SU-DHL-6 (cell line): ENCODE results near the gene RPS6KA3.

Experiments used
- H2AFZ ChIP-seq: fragments of 200-600 bp; sonication (generic); 2 replicates; pipeline ENCODE4 v1.6.1; 2014; ENCODE audit warnings: low read depth, mild to moderate bottlenecking, moderate library complexity, mixed read lengths, antibody characterized with exemption, low read length; ENCODE audit not compliant: severe bottlenecking
- H3F3A ChIP-seq: fragments of 200-600 bp; shearing (Covaris generic); 2 replicates; pipeline ENCODE4 v1.6.0; 2016; ENCODE audit warnings: antibody characterized with exemption, mild to moderate bottlenecking; ENCODE audit not compliant: insufficient read depth
- H3K27ac ChIP-seq: fragments of 200-600 bp; sonication (generic); 2 replicates; pipeline ENCODE4 v1.5.1; 2016; ENCODE audit warnings: low read depth, mild to moderate bottlenecking, low read length, moderate library complexity, mixed read lengths
- H3K27me3 ChIP-seq: fragments of 200-600 bp; sonication (generic), shearing (Covaris generic); 2 replicates; pipeline ENCODE4 v1.6.0; 2014; ENCODE audit warnings: mild to moderate bottlenecking, low read length
- H3K36me3 ChIP-seq: fragments of 200-600 bp; sonication (generic); 2 replicates; pipeline ENCODE4 v1.6.1; 2014; ENCODE audit warnings: mild to moderate bottlenecking, low read length, mixed read lengths
- H3K4me2 ChIP-seq: fragments of 300-600, 200-600 bp; shearing (Covaris generic), sonication (generic); 2 replicates; pipeline ENCODE4 v1.6.0; 2014; ENCODE audit warnings: low read length, low read depth, mild to moderate bottlenecking; ENCODE audit not compliant: poor library complexity, severe bottlenecking
- H3K4me3 ChIP-seq: fragments of 200-600 bp; sonication (generic); 2 replicates; pipeline ENCODE4 v1.5.1; 2014; ENCODE audit warnings: antibody characterized with exemption, low read length, mild to moderate bottlenecking, mixed read lengths; ENCODE audit not compliant: insufficient read depth, poor library complexity, severe bottlenecking
- H3K79me2 ChIP-seq: fragments of 200-600 bp; sonication (generic); 2 replicates; pipeline ENCODE4 v1.6.1; 2014; ENCODE audit warnings: mild to moderate bottlenecking, low read length, moderate library complexity; ENCODE audit not compliant: insufficient read depth
- H3K9ac ChIP-seq: fragments of 200-600 bp; sonication (generic); 2 replicates; pipeline ENCODE4 v1.7.0; 2014; ENCODE audit warnings: mild to moderate bottlenecking, low read length
- H3K9me2 ChIP-seq: fragments of 200-600 bp; sonication (generic); replicated peaks from 2 replicates; pipeline ENCODE4 v1.6.1; 2014; ENCODE audit warnings: low read length; ENCODE audit not compliant: insufficient read depth
- H3K9me3 ChIP-seq: fragments of 200-600 bp; sonication (generic); 2 replicates; pipeline ENCODE4 v1.6.1; 2014; ENCODE audit warnings: low read length, mixed read lengths; ENCODE audit not compliant: insufficient read depth
- H4K20me1 ChIP-seq: fragments of 200-600 bp; sonication (generic); 2 replicates; pipeline ENCODE4 v1.6.1; 2014; ENCODE audit warnings: low read depth, mild to moderate bottlenecking, antibody characterized with exemption, low read length, moderate library complexity, mixed read lengths
- CTCF ChIP-seq: fragments of 200-600 bp; sonication (generic); IDR thresholded peaks from one replicate; pipeline ENCODE4 v1.5.1; 2017; ENCODE audit warnings: antibody characterized with exemption, mild to moderate bottlenecking, low read length, moderate library complexity; ENCODE audit not compliant: insufficient read depth, poor library complexity, severe bottlenecking
- EZH2phosphoT487 ChIP-seq: fragments of 200-600 bp; sonication (generic), shearing (Covaris generic); conservative IDR thresholded peaks from 2 replicates; pipeline ENCODE4 v1.6.1; 2018; ENCODE audit warnings: mild to moderate bottlenecking, antibody characterized with exemption, low read length, moderate library complexity, mixed read lengths

RPS6KA3 gene

GRCh38 chrX:20248592-20249192, 18.0 kb downstream of the RPS6KA3 start:
- TF ChIP-seq CTCF = no peak
- TF ChIP-seq EZH2phosphoT487 = no peak

GRCh38 chrX:20244931-20245330, 21.8 kb downstream of the RPS6KA3 start:
- H3F3A ChIP-seq = no peaks in the 10 kb centered on the region
- H3K4me2 ChIP-seq = no peak overlapping the region
- H3K9ac ChIP-seq = no peak overlapping the region
- no peak overlapping the region for H2AFZ ChIP-seq
- H3K79me2 ChIP-seq = no peaks in the 10 kb centered on the region
- H3K9me3 ChIP-seq = no peaks in the 10 kb centered on the region
- no peak for TF ChIP-seq CTCF
- no peak for TF ChIP-seq EZH2phosphoT487
- no peaks in the 10 kb centered on the region for H4K20me1 ChIP-seq
- H3K27ac ChIP-seq = no peak overlapping the region
- no peaks in the 10 kb centered on the region for H3K9me2 ChIP-seq
- H3K27me3 ChIP-seq = no peaks in the 10 kb centered on the region
- H3K36me3 ChIP-seq = no peaks in the 10 kb centered on the region
- no peak overlapping the region for H3K4me3 ChIP-seq

More at GRCh38 chrX:20248592-20249192, 18.0 kb downstream of the RPS6KA3 start:
- no peak overlapping the region for H3K27ac ChIP-seq
- no peaks in the 10 kb centered on the region for H3K9me3 ChIP-seq
- H3K9ac ChIP-seq = no peak overlapping the region
- no peaks in the 10 kb centered on the region for H3K79me2 ChIP-seq
- H3K4me2 ChIP-seq = no peak overlapping the region
- no peak overlapping the region for H3K4me3 ChIP-seq
- H3F3A ChIP-seq = no peaks in the 10 kb centered on the region
- no peak overlapping the region for H2AFZ ChIP-seq
- H4K20me1 ChIP-seq = no peaks in the 10 kb centered on the region
- no peaks in the 10 kb centered on the region; the same call in 1 of the 2 replicates for H3K36me3 ChIP-seq
- no peaks in the 10 kb centered on the region for H3K9me2 ChIP-seq
- H3K27me3 ChIP-seq = no peaks in the 10 kb centered on the region

- H3K27ac ChIP-seq = no peak overlapping the region
Measured at GRCh38 chrX:20240201-20240600, 26.5 kb downstream of the RPS6KA3 start.

More at GRCh38 chrX:20240201-20240600, 26.5 kb downstream of the RPS6KA3 start:
- Histone ChIP-seq H3K4me2 (no peak overlapping the region), H3F3A (no peaks in the 10 kb centered on the region), H3K9ac (no peak overlapping the region), H3K4me3 (no peak overlapping the region), H3K79me2 (no peaks in the 10 kb centered on the region), H3K36me3 (no peaks in the 10 kb centered on the region), H4K20me1 (no peaks in the 10 kb centered on the region), H3K9me3 (no peaks in the 10 kb centered on the region), H2AFZ (no peak overlapping the region), H3K27me3 (no peaks in the 10 kb centered on the region), H3K9me2 (no peaks in the 10 kb centered on the region)
- TF ChIP-seq EZH2phosphoT487 (no peak), CTCF (no peak)
